HEK293 (cell line): Measurements from ENCODE around the gene GIGYF1.
"Not testable (repeated sequence)": the region's sequence is repeated elsewhere in the genome, so short reads cannot be mapped to it uniquely, and the experiment has no call there.

ENCODE experiments used
- CTCF ChIA-PET: fragments of 350-600 bp; formaldehyde crosslinking; extraction: SDS; loops from one replicate; lab custom pipeline; 2021; ENCODE audit warnings: antibody characterized with exemption; lab: Yijun Ruan, JAX
- POLR2A ChIA-PET: fragments of 300-600 bp; formaldehyde crosslinking; extraction: SDS; loops from one replicate; lab custom pipeline; 2020; ENCODE audit warnings: antibody characterized with exemption, inconsistent platforms; lab: Yijun Ruan, JAX
- H3K27ac ChIP-seq: fragments of 200-500 bp; sonication (Bioruptor generic); 2 replicates; pipeline ENCODE4 v1.5.1; 2014; ENCODE audit warnings: low read depth, low read length, control low read depth, inconsistent platforms; ENCODE audit errors: extremely low read depth
- H3K36me3 ChIP-seq, 2 experiments: fragments of 200-500 bp in 1 of 2; sonication (Bioruptor generic) in 1 of 2; 1 replicate in 1 of 2; 2 replicates in 1 of 2; pipeline ENCODE4 v1.5.1; 2014 to 2017; ENCODE audit warnings: inconsistent platforms in 2 of 2, low read length in 2 of 2; ENCODE audit not compliant: control insufficient read depth in 2 of 2, insufficient read depth in 1 of 2
- H3K4me1 ChIP-seq: fragments of 200-500 bp; sonication (Bioruptor generic); 2 replicates; pipeline ENCODE4 v1.5.1; 2014; ENCODE audit warnings: mild to moderate bottlenecking, low read length, inconsistent platforms; ENCODE audit not compliant: control insufficient read depth, insufficient read depth
- H3K4me3 ChIP-seq: 2 replicates; pipeline ENCODE4 v1.5.1; 2011; ENCODE audit warnings: low read depth, mild to moderate bottlenecking, control low read depth, low read length, moderate library complexity
- H3K9me3 ChIP-seq: fragments of 200-500 bp; sonication (Bioruptor generic); 2 replicates; pipeline ENCODE4 v1.5.1; 2014; ENCODE audit warnings: low read depth, low read length, inconsistent platforms; ENCODE audit not compliant: control insufficient read depth, insufficient read depth
- ELK4 ChIP-seq: IDR thresholded peaks from 2 replicates; pipeline ENCODE4 v1.6.1; 2011; ENCODE audit warnings: mild to moderate bottlenecking, low read depth, low read length, borderline replicate concordance
- FEZF1 ChIP-seq: fragments of 450-650 bp; formaldehyde crosslinking; IDR thresholded peaks from 2 replicates; pipeline ENCODE4 v1.5.1; 2016; ENCODE audit warnings: missing biosample characterization, missing genetic modification characterization
- HOXD13 ChIP-seq: sonication (generic); formaldehyde crosslinking; IDR thresholded peaks from 2 replicates; pipeline ENCODE4 v1.8.0; 2022; ENCODE audit warnings: missing genetic modification reagents, borderline replicate concordance
- PRDM1 ChIP-seq: fragments of 450-650 bp; formaldehyde crosslinking; IDR thresholded peaks from 2 replicates; pipeline ENCODE4; 2016; ENCODE audit warnings: missing biosample characterization, missing genetic modification characterization
- PRDM6 ChIP-seq: fragments of 450-650 bp; formaldehyde crosslinking; IDR thresholded peaks from 2 replicates; pipeline ENCODE4 v1.5.1; 2017; ENCODE audit warnings: missing biosample characterization, missing genetic modification characterization
- YY1 ChIP-seq: fragments of 450-650 bp; formaldehyde crosslinking; IDR thresholded peaks from 2 replicates; pipeline ENCODE4 v1.5.1; 2018; ENCODE audit warnings: missing biosample characterization, missing genetic modification characterization
- ZFP37 ChIP-seq: fragments of 450-650 bp; formaldehyde crosslinking; IDR thresholded peaks from 2 replicates; pipeline ENCODE4 v1.5.1; 2016; ENCODE audit warnings: missing biosample characterization, missing genetic modification characterization
- ZNF121 ChIP-seq: fragments of 450-650 bp; formaldehyde crosslinking; IDR thresholded peaks from 2 replicates; pipeline ENCODE4 v1.5.1; 2016; ENCODE audit warnings: missing biosample characterization, missing genetic modification characterization
- ZNF140 ChIP-seq: fragments of 450-650 bp; formaldehyde crosslinking; IDR thresholded peaks from 2 replicates; pipeline ENCODE4 v1.5.1; 2016; ENCODE audit warnings: missing biosample characterization, missing genetic modification characterization
- ZNF426 ChIP-seq: fragments of 450-650 bp; formaldehyde crosslinking; IDR thresholded peaks from 2 replicates; pipeline ENCODE4 v1.5.1; 2017; ENCODE audit warnings: missing biosample characterization, missing genetic modification characterization, mild to moderate bottlenecking, inconsistent platforms, moderate library complexity

Gene GIGYF1

GRCh38 chr7:100730136-100730800 lies 36.2 kb upstream of the GIGYF1 start (continued):
- TF ChIP-seq ELK4 (no peak), FEZF1 (tag by site-specific recombination) (no peak), HOXD13 (CRISPR knock-in tag) (no peak), ZNF426 (no peak)
- TF ChIP-seq, all 188 proteins: peak for 0

GRCh38 chr7:100728196-100728595 lies 34.1 kb upstream of the GIGYF1 start:
- no peak overlapping the region for H3K4me3 ChIP-seq
- ChIA-PET POLR2A (interaction anchor here (1.0 kb wide), 1 partner anchor 23 kb away, joined by 3 read pairs; the partner anchor contains the start of gene POP7), CTCF (interaction anchor here (0.6 to 2.2 kb wide), 3 partner anchors 10 to 108 kb away, joined by 3 to 16 read pairs (median 5); partner anchors contain the start of gene POP7)
- no peak overlapping the region for H3K27ac ChIP-seq
- H3K4me1 ChIP-seq, result no peaks in the 10 kb centered on the region
- H3K36me3 ChIP-seq, result no peaks in the 10 kb centered on the region
- peak; percentile 34; the same call in 1 of the 2 replicates for TF ChIP-seq PRDM1 (tag by site-specific recombination)
- TF ChIP-seq PRDM6, result no peak
- no peaks in the 10 kb centered on the region for H3K9me3 ChIP-seq

GRCh38 chr7:100726996-100727761 lies 33.1 kb upstream of the GIGYF1 start:
- POLR2A ChIA-PET, result interaction anchor here (1.0 to 2.3 kb wide), 2 partner anchors 22 kb away, joined by 3 to 22 read pairs; partner anchors contain the start of gene POP7
- H3K27ac ChIP-seq, result no peak overlapping the region

GRCh38 chr7:100724364-100724763 lies 30.3 kb upstream of the GIGYF1 start:
- ChIA-PET POLR2A (interaction anchor here (1.4 kb wide), 1 partner anchor 138 kb away, joined by 4 read pairs; the partner anchor contains the start of genes FBXO24 and LRCH4), CTCF (interaction anchor here (0.6 to 10.1 kb wide), 13 partner anchors 8 to 567 kb away, joined by 3 to 100 read pairs (median 5); partner anchors contain the start of genes POP7, SLC12A9 and TRIP6)
- not testable (repeated sequence) for H3K27ac ChIP-seq, H3K36me3 ChIP-seq, H3K4me1 ChIP-seq, H3K9me3 ChIP-seq, H3K4me3 ChIP-seq
- TF ChIP-seq ZNF121 (tag by site-specific recombination), result peak; percentile 93

More at GRCh38 chr7:100726996-100727761, 33.1 kb upstream of the GIGYF1 start:
- no peaks in the 10 kb centered on the region for H3K36me3 ChIP-seq
- no peak overlapping the region for H3K4me3 ChIP-seq
- no peak for TF ChIP-seq ZNF140 (tag by site-specific recombination)
- no peak for TF ChIP-seq YY1 (tag by site-specific recombination)
- no peak for TF ChIP-seq ZFP37 (tag by site-specific recombination)
- no peaks in the 10 kb centered on the region for H3K4me1 ChIP-seq
- H3K9me3 ChIP-seq, result no peaks in the 10 kb centered on the region
- CTCF ChIA-PET, result interaction anchor here (0.6 to 10.1 kb wide), 6 partner anchors 11 to 180 kb away, joined by 3 to 100 read pairs (median 4); partner anchors contain the start of gene POP7
